Measurements from ENCODE around the gene DHRS11. TPM values are rescaled to one million over a fixed set of nuclear protein-coding genes. Genes with fewer than 3 reads are reported as not detected.

The DHRS11 gene
- total RNA-seq, 1 experiment from 2014 or later, result 53.3 TPM

DNA sequence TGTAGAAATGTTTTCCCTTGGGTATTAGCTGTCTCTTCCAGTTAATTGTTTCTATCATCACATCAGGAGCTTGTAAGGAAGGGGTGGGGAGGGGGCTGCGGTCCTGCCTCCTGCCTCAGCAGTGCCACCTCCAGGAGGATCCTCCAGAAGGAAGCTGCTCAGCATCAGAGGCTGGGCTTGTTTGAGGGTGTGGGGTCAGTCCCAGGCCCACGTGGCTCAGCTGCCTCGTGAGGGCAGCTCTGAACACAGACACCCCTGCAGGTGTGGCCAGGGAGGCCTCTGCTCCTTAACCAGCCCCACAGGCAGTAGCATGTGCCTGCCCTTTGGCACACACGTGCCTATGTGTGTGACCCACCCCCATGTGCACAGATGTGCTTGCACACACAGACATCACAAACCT, 56.0 kb downstream of the DHRS11 start:
- Mint-ChIP-seq H3K27ac (ENCODE audit: unreplicated experiment) (no peak overlapping the region), H3K27me3 (ENCODE audit: unreplicated experiment) (peaks cover 100% of the 10 kb centered on the region), H3K4me1 (ENCODE audit: low read depth, unreplicated experiment) (peaks cover 15% of the 10 kb centered on the region), H3K4me3 (ENCODE audit: low read depth, unreplicated experiment) (no peak overlapping the region), H3K9me3 (ENCODE audit: low read depth, unreplicated experiment) (no peaks in the 10 kb centered on the region), H3K36me3 (ENCODE audit: insufficient read depth, unreplicated experiment) (no peaks in the 10 kb centered on the region)
- intact Hi-C loops (cut with micrococcal nuclease; ENCODE audit: unreplicated experiment), result no loop called here
- CTCF ChIA-PET, result interaction anchor here (0.7 to 1.6 kb wide), 7 partner anchors 9 to 302 kb away, joined by 3 to 5 read pairs (median 3); partner anchors contain the start of genes AATF and MRM1
- BruUV-seq (replicated peaks), result no TSS peak
- TF ChIP-seq, protein P1, sequence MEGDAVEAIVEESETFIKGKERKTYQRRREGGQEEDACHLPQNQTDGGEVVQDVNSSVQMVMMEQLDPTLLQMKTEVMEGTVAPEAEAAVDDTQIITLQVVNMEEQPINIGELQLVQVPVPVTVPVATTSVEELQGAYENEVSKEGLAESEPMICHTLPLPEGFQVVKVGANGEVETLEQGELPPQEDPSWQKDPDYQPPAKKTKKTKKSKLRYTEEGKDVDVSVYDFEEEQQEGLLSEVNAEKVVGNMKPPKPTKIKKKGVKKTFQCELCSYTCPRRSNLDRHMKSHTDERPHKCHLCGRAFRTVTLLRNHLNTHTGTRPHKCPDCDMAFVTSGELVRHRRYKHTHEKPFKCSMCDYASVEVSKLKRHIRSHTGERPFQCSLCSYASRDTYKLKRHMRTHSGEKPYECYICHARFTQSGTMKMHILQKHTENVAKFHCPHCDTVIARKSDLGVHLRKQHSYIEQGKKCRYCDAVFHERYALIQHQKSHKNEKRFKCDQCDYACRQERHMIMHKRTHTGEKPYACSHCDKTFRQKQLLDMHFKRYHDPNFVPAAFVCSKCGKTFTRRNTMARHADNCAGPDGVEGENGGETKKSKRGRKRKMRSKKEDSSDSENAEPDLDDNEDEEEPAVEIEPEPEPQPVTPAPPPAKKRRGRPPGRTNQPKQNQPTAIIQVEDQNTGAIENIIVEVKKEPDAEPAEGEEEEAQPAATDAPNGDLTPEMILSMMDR (IDR thresholded peaks at IDR 0.05; ENCODE audit: unreplicated experiment), result peak; percentile 29
- DNase-seq, result peak; percentile 41

DNA sequence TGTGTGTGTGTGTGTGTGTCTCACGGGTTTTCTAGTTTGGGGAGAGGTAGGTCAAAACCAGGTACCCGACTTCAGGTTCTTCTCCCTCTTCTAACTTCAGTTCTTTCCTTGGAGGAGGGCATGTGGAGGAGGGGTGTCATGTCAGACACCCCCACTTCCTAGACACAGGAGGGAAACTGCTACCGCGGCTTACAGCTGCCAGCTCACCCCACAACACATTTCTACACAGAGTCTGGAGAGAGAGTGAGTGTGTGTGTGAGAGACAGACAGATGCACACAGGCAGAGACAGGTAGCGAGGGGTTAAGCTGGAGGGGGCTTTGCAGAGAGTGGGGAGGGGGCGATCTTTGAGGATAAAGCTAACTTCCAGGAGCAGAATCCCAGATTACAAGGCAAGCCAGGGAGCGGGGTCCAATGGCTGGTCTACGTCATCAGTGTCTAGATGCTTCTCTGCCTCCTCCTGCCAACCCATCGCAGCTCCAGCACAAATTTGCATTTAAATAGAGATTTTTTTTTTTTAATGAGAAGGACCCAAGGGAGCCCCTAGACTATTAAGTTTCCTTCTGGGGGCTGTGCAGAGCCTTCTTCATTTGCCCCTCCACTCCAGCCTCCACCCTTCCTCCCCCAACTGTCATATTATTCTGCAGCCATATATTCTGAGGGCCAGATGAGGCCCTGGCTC, 58.6 kb downstream of the DHRS11 start:
- Mint-ChIP-seq H3K4me1 (ENCODE audit: low read depth, unreplicated experiment) (peaks cover 23% of the 10 kb centered on the region), H3K27ac (ENCODE audit: unreplicated experiment) (no peak overlapping the region), H3K9me3 (ENCODE audit: low read depth, unreplicated experiment) (no peaks in the 10 kb centered on the region), H3K36me3 (ENCODE audit: insufficient read depth, unreplicated experiment) (no peaks in the 10 kb centered on the region), H3K4me3 (ENCODE audit: low read depth, unreplicated experiment) (no peak overlapping the region), H3K27me3 (ENCODE audit: unreplicated experiment) (peaks cover 85% of the 10 kb centered on the region)
- no TSS peak for BruUV-seq (replicated peaks)
- CTCF ChIA-PET, result interaction anchor here (1.6 to 2.1 kb wide), 2 partner anchors 21 to 34 kb away, joined by 4 to 6 read pairs; no protein-coding TSS in a partner anchor
- DNase-seq, result no peak
- intact Hi-C loops (cut with micrococcal nuclease; ENCODE audit: unreplicated experiment), result loop anchor here (10.0 kb wide), 1 partner anchor 135 kb away; no protein-coding TSS in a partner anchor
- TF ChIP-seq, protein P1 (IDR thresholded peaks at IDR 0.05; ENCODE audit: unreplicated experiment), result no peak

Other genes with a start within 250 kb of the DHRS11 start
- not detected in 2 replicates for gene TBC1D3H, start 203.4 kb upstream of the DHRS11 start, total RNA-seq (2022)
- 32.6 and 33.6 TPM in 2 replicates for gene ZNHIT3, start 105.2 kb upstream of the DHRS11 start, total RNA-seq (2022)
- 155 and 156 TPM in 2 replicates for gene MYO19, start 57.0 kb upstream of the DHRS11 start, total RNA-seq (2022)
- gene PIGW, start 56.9 kb upstream of the DHRS11 start, total RNA-seq (2022), result 71.1 and 78.9 TPM in 2 replicates
- 266 and 274 TPM in 2 replicates for gene GGNBP2, start 47.0 kb upstream of the DHRS11 start, total RNA-seq (2022)
- 42.4 and 43.5 TPM in 2 replicates for gene MRM1, start 9.7 kb downstream of the DHRS11 start, total RNA-seq (2022)